Neural crest cell (in vitro differentiated cells): ENCODE data around the gene TNXB. TPM values are rescaled to one million over a fixed set of nuclear protein-coding genes. Genes with fewer than 3 reads are reported as not detected.
"Not testable (repeated sequence)": the region's sequence is repeated elsewhere in the genome, so short reads cannot be mapped to it uniquely, and the experiment has no call there.

Experiments
- DNase-seq: peaks from one replicate; pipeline ENCODE4 v3.0.0; 2021; ENCODE audit warnings: low read depth, mixed read lengths, low spot score
- H3K27ac Mint-ChIP-seq: one replicate; pipeline ENCODE4 v1.8.0; 2021; ENCODE audit warnings: mild to moderate bottlenecking, mixed read lengths; ENCODE audit not compliant: unreplicated experiment
- H3K27me3 Mint-ChIP-seq: 2 replicates; pipeline ENCODE4 v1.8.0; 2021; ENCODE audit warnings: low read depth, mild to moderate bottlenecking, mixed read lengths
- H3K36me3 Mint-ChIP-seq: 2 replicates; pipeline ENCODE4 v1.8.0; 2021; ENCODE audit warnings: low read depth, mild to moderate bottlenecking, mixed read lengths
- H3K4me1 Mint-ChIP-seq: 2 replicates; pipeline ENCODE4 v1.8.0; 2021; ENCODE audit warnings: mixed read lengths
- H3K4me3 Mint-ChIP-seq: one replicate; pipeline ENCODE4 v1.8.0; 2021; ENCODE audit warnings: mild to moderate bottlenecking, mixed read lengths
- H3K9me3 Mint-ChIP-seq: 2 replicates; pipeline ENCODE4 v1.8.0; 2021; ENCODE audit warnings: mixed read lengths
- total RNA-seq: library from RNA; stranded (reverse); gene quantifications from 2 replicates; pipeline ENCODE4 v1.2.1, GENCODE V29; 2021
- TF ChIP-seq, protein P1 (sequence below): fragments of 200-600 bp; sonication (generic); conservative IDR thresholded peaks from 2 replicates; pipeline ENCODE4 v1.5.0; 2021; ENCODE audit warnings: antibody characterized with exemption, mild to moderate bottlenecking

TNXB gene
- total RNA-seq, 1 donor from 2014 or later = 6.6 TPM

DNA sequence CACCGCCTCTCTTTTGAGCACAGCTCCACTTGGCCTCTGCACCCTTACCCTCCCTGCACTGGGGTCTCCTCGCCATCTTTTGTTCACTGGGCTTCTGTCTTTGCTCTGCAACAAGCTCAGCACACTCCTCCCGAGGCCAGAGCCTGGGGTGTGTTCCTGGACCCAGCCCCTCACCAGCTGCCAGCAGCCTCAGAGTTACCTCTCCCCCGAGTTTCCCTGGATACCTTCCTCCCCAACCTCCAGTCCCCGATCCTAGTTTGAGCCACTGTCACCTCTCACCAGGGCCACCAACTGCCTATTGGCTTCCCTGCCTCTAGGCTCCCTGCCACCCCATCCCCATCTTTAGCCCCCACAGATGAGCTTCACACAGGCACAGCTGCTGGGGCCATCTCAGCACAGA lies 58.6 kb downstream of the TNXB start:
- no peaks in the 10 kb centered on the region for H3K36me3 Mint-ChIP-seq
- no peak overlapping the region for H3K4me3 Mint-ChIP-seq
- H3K9me3 Mint-ChIP-seq = no peaks in the 10 kb centered on the region
- no peaks in the 10 kb centered on the region for H3K27me3 Mint-ChIP-seq
- peaks cover 5% of the 10 kb centered on the region for H3K4me1 Mint-ChIP-seq
- TF ChIP-seq, protein P1, sequence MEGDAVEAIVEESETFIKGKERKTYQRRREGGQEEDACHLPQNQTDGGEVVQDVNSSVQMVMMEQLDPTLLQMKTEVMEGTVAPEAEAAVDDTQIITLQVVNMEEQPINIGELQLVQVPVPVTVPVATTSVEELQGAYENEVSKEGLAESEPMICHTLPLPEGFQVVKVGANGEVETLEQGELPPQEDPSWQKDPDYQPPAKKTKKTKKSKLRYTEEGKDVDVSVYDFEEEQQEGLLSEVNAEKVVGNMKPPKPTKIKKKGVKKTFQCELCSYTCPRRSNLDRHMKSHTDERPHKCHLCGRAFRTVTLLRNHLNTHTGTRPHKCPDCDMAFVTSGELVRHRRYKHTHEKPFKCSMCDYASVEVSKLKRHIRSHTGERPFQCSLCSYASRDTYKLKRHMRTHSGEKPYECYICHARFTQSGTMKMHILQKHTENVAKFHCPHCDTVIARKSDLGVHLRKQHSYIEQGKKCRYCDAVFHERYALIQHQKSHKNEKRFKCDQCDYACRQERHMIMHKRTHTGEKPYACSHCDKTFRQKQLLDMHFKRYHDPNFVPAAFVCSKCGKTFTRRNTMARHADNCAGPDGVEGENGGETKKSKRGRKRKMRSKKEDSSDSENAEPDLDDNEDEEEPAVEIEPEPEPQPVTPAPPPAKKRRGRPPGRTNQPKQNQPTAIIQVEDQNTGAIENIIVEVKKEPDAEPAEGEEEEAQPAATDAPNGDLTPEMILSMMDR = no peak
- DNase-seq = no peak
- no peak overlapping the region for H3K27ac Mint-ChIP-seq

- H3K4me3 Mint-ChIP-seq, H3K36me3 Mint-ChIP-seq, DNase-seq, H3K27ac Mint-ChIP-seq, H3K27me3 Mint-ChIP-seq, H3K4me1 Mint-ChIP-seq, H3K9me3 Mint-ChIP-seq: not testable (repeated sequence)
These were observed 59.4 kb downstream of the TNXB start for GRCh38 chr6:32049736-32050135.

- H3K27ac Mint-ChIP-seq, H3K4me3 Mint-ChIP-seq, H3K27me3 Mint-ChIP-seq, H3K36me3 Mint-ChIP-seq, H3K4me1 Mint-ChIP-seq, H3K9me3 Mint-ChIP-seq, DNase-seq: not testable (repeated sequence)
These were observed 60.0 kb downstream of the TNXB start for GRCh38 chr6:32049149-32049548.

DNA sequence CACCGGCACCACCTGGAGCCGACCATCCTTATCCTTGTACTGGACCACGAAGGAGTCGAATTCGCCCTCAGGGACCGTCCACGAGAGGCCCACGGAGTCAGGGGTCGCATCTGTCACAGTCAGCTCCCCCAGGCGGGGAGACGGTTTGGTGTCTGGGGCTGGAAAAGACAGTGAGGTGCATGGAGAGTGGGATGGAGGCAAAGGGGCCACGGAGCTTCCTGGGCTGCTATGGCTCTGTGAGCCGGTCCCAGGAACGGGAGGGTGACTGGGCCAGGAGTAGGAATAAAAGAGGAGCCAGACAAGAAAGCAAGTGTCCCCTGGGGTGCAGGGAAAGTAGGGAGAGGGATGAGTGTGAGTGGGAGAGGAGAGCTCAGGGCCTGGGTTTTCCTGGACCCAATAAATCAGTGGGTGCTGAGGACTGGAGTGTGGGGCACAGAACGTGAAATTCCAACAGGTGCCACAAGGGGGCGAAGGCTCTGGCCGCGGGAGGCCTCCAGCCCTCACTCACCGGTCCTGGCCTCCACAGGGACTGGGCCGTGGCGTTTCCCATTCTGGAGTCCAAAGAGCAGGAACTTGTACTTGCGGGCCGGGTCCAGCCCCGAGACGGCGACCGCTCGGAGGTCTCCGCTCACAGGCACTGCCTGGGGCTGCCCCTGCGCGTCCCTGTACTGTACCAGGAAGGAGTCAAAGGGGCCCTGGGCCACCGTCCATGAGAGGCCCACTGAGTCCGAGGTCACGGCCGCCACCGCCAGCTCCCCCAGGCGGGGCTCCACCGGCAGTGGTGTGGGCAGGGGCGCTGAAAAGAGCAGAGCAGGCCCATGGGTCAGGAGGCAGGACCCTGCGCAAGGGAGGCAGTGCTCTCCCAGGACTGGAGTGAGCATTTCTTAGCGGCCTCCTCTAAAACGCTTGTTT lies 61.0 kb downstream of the TNXB start:
- H3K27ac Mint-ChIP-seq = no peak overlapping the region
- peak; percentile 80 for DNase-seq
- no peaks in the 10 kb centered on the region for H3K36me3 Mint-ChIP-seq
- H3K27me3 Mint-ChIP-seq = no peaks in the 10 kb centered on the region
- no peak overlapping the region for H3K4me3 Mint-ChIP-seq
- H3K4me1 Mint-ChIP-seq = peaks cover 5% of the 10 kb centered on the region
- TF ChIP-seq, protein P1 = peak; percentile 84
- H3K9me3 Mint-ChIP-seq = no peaks in the 10 kb centered on the region

GRCh38 chr6:32047539-32047854 lies 61.6 kb downstream of the TNXB start:
- Mint-ChIP-seq H3K27me3 (no peaks in the 10 kb centered on the region), H3K36me3 (no peaks in the 10 kb centered on the region), H3K9me3 (no peaks in the 10 kb centered on the region), H3K4me1 (peaks cover 5% of the 10 kb centered on the region), H3K4me3 (no peak overlapping the region), H3K27ac (no peak overlapping the region)
- no peak for DNase-seq
- TF ChIP-seq, protein P1 = no peak

DNA sequence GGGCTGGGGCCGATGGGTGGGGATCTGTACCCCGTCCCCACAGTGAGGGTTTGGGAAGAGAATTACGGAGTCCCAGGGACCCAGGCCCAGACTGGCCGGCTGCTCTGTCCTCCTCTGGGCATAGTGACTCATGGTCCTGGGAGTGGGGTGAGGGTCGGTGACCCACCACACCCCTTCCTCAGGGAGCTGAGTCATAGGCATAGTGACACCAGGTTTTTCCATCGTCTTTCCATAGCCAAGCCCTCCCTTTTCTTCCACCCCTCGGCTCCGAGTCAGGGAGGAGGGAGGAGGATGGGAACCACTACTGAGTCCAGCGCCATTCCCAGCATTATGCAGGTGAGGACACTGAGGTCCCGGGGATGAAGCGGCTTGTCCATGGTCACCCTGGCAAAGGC lies 62.1 kb downstream of the TNXB start:
- Mint-ChIP-seq H3K27ac (peak overlapping the region; percentile 62), H3K36me3 (no peaks in the 10 kb centered on the region), H3K4me1 (peaks cover 5% of the 10 kb centered on the region), H3K4me3 (no peak overlapping the region), H3K27me3 (no peaks in the 10 kb centered on the region), H3K9me3 (no peaks in the 10 kb centered on the region)
- DNase-seq = no peak
- TF ChIP-seq, protein P1 = no peak
